Panc1 (cell line): ENCODE results near the gene RPS3.

Experiments
- POLR2AphosphoS5 ChIP-seq: IDR thresholded peaks from 2 replicates; pipeline ENCODE4 v1.6.1; 2012; ENCODE audit warnings: mild to moderate bottlenecking, low read depth, low read length, moderate library complexity
- REST ChIP-seq, 2 experiments: IDR thresholded peaks; 2 replicates each; pipeline ENCODE4 v1.6.1; 2011 to 2012; ENCODE audit warnings: low read depth in 2 of 2, control low read depth in 1 of 2, low read length in 1 of 2, mild to moderate bottlenecking in 1 of 2, moderate library complexity in 1 of 2; ENCODE audit not compliant: insufficient read depth in 1 of 2
- SIN3A ChIP-seq: IDR thresholded peaks from 2 replicates; pipeline ENCODE4 v1.6.1; 2012; ENCODE audit warnings: low read depth, mild to moderate bottlenecking, low read length, moderate library complexity, borderline replicate concordance; ENCODE audit not compliant: insufficient read depth
- TF ChIP-seq, protein P1 (sequence below): fragments of 450-650 bp; IDR thresholded peaks from 2 replicates; pipeline ENCODE4 v1.5.1; 2017; ENCODE audit warnings: mild to moderate bottlenecking

DNA sequence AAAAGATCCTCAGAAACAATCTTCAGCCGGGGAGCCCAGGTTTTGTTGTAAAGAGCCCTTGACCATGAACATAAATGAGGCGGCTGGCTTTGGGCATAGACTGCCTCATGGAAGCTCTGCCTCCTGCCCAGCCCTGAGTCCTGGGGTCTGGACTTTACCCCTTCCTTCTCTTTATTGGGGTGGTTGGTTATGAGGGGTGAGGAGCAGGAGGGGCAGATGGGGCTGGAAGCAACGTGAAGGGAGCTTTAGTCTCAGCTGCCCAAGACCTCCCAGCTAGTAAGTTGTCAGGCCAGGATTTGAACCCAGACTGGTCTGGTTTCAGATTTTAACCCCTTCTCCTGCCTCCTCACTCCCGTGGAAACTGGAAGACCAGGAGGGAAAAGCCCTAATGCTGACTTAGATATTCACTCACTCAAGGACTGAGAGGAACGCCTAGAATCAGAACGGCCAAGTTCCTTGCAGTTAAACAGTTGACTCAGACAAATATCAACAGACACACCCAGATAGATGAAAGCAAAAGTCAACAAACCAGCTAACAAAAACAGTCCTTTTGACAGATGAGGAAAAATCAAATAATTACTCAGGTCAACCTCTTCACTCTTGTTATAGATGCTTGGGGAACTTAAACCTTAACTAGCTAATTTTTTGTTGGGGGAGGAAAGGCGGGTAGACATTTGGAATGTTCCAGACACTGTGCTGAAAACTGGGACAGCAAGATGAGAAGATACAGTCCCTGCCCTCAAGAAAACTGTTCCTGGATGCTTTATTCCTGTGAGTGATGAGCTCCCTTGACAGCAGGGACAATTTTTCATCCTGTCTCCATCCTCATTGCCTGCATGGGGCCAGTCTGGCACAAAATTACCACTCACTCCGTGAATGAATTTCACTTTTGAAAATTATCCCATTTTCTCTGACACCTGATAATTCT lies 27.1 kb upstream of the RPS3 start:
- TF ChIP-seq POLR2AphosphoS5: peak; percentile 88
- TF ChIP-seq, protein P1, sequence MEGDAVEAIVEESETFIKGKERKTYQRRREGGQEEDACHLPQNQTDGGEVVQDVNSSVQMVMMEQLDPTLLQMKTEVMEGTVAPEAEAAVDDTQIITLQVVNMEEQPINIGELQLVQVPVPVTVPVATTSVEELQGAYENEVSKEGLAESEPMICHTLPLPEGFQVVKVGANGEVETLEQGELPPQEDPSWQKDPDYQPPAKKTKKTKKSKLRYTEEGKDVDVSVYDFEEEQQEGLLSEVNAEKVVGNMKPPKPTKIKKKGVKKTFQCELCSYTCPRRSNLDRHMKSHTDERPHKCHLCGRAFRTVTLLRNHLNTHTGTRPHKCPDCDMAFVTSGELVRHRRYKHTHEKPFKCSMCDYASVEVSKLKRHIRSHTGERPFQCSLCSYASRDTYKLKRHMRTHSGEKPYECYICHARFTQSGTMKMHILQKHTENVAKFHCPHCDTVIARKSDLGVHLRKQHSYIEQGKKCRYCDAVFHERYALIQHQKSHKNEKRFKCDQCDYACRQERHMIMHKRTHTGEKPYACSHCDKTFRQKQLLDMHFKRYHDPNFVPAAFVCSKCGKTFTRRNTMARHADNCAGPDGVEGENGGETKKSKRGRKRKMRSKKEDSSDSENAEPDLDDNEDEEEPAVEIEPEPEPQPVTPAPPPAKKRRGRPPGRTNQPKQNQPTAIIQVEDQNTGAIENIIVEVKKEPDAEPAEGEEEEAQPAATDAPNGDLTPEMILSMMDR: no peak
- TF ChIP-seq REST (IDR thresholded peaks at IDR 0.05; ENCODE audit: insufficient read depth in 1 of 2, low read depth in 2 of 2, low read length in 1 of 2): no peak
- 0 out of 2 replicates have a peak, but pooled peaks have one; percentile 39 for TF ChIP-seq SIN3A
